Renal cortical epithelial cell (primary cell): ENCODE data around the gene GNG10. TPM values are rescaled to one million over a fixed set of nuclear protein-coding genes. Genes with fewer than 3 reads are reported as not detected.
"Not testable (repeated sequence)": the region's sequence is repeated elsewhere in the genome, so short reads cannot be mapped to it uniquely, and the experiment has no call there.

Source experiments
- DNase-seq: peaks from one replicate; pipeline ENCODE4 v3.0.0-alpha.2; 2011; ENCODE audit warnings: low read depth
- total RNA-seq: library from RNA; depleted of rRNA; stranded (reverse); fragments of >200 nt; gene quantifications from 2 replicates; pipeline ENCODE4 v1.2.3, GENCODE V29; 2014

GNG10 gene
- total RNA-seq = 114 and 126 TPM in 2 replicates

- no peak for DNase-seq
Observed at GRCh38 chr9:111661150-111661801, at the start of gene GNG10. GNG10 (plus strand) TSS chr9:111661605; CDS start chr9:111661635, 30 bp downstream.

GRCh38 chr9:111613436-111614040 lies 47.9 kb upstream of the GNG10 start:
- peak; percentile 72 for DNase-seq

GRCh38 chr9:111615928-111616327 lies 45.5 kb upstream of the GNG10 start:
- DNase-seq = no peak

GRCh38 chr9:111617349-111617748 lies 44.1 kb upstream of the GNG10 start:
- not testable (repeated sequence) for DNase-seq

GRCh38 chr9:111621895-111622480 lies 39.4 kb upstream of the GNG10 start:
- DNase-seq = peak; percentile 43

GRCh38 chr9:111622626-111623025 lies 38.8 kb upstream of the GNG10 start:
- DNase-seq = peak; percentile 92

GRCh38 chr9:111627260-111627963 lies 34.0 kb upstream of the GNG10 start:
- peak; percentile 32 for DNase-seq

GRCh38 chr9:111628411-111628810 lies 33.0 kb upstream of the GNG10 start:
- no peak for DNase-seq

GRCh38 chr9:111630182-111630963 lies 31.0 kb upstream of the GNG10 start:
- no peak for DNase-seq

GRCh38 chr9:111630964-111631213 lies 30.5 kb upstream of the GNG10 start:
- DNase-seq = no peak

- peak; percentile 98 for DNase-seq
Observed at GRCh38 chr9:111631214-111631971, 30.0 kb upstream of the GNG10 start, which contains the start of gene DNAJC25. DNAJC25 (plus strand) TSS chr9:111631334; CDS start chr9:111631408, 74 bp downstream.

- DNase-seq = no peak
Observed at GRCh38 chr9:111632060-111632459, 29.3 kb upstream of the GNG10 start.

- no peak for DNase-seq
Observed at GRCh38 chr9:111632695-111633388, 28.6 kb upstream of the GNG10 start.

GRCh38 chr9:111633389-111633736 lies 28.0 kb upstream of the GNG10 start:
- DNase-seq = no peak

- DNase-seq = no peak
Observed at GRCh38 chr9:111634860-111635259, 26.5 kb upstream of the GNG10 start.

- no peak for DNase-seq
Observed at GRCh38 chr9:111637421-111637950, 23.9 kb upstream of the GNG10 start.

- no peak for DNase-seq
Observed at GRCh38 chr9:111644195-111644772, 17.1 kb upstream of the GNG10 start.

GRCh38 chr9:111645806-111646205 lies 15.6 kb upstream of the GNG10 start:
- DNase-seq = no peak

GRCh38 chr9:111646417-111646816 lies 15.0 kb upstream of the GNG10 start:
- DNase-seq = no peak

- peak; percentile 42 for DNase-seq
Observed at GRCh38 chr9:111648066-111648465, 13.3 kb upstream of the GNG10 start.
